K562 (cell line): ENCODE results near the gene MCAT. TPM values are rescaled to one million over a fixed set of nuclear protein-coding genes. Genes with fewer than 3 reads are reported as not detected.

Experiments
- ATAC-seq: fragments of 200-7000 bp; cut with Tn5 transposase; 3 replicates; pipeline ENCODE4 v1.9.1; 2020; ENCODE audit warnings: moderate library complexity
- BruUV-seq: library from RNA; stranded (reverse); fragments of 400-500 nt; replicated peaks from 2 replicates; lab custom pipeline; 2021; lab: Mats Ljungman, UMichigan
- CTCF ChIA-PET: fragments of 300-600 bp; formaldehyde crosslinking; extraction: SDS; loops from one replicate; lab custom pipeline; 2021; ENCODE audit warnings: low intra/inter-chr PET ratio; lab: Yijun Ruan, JAX
- POLR2A ChIA-PET: fragments of 300-600, 350-650 bp; sonication (Branson Sonifier 250); formaldehyde crosslinking; extraction: SDS; loops from one replicate; lab custom pipeline; 2021; ENCODE audit warnings: antibody characterized with exemption, inconsistent platforms; lab: Yijun Ruan, JAX
- DNase-seq, 4 experiments: peaks; one replicate each; pipeline versions ENCODE4 v3.0.0 to v3.0.0-alpha.2; 2011 to 2018; ENCODE audit warnings: low spot score in 3 of 4, mixed read lengths in 3 of 4; ENCODE audit errors: extremely low read depth in 1 of 4
- FAIRE-seq: peaks from 2 replicates; lab custom pipeline; 2011; peaks lifted over from hg19 to GRCh38; lab: Jason Lieb, UNC
- H2AFZ ChIP-seq: 2 replicates; pipeline ENCODE4 v1.6.0; 2011; ENCODE audit warnings: low read depth, low read length, control low read depth, inconsistent platforms
- H3K27ac ChIP-seq: fragments of 200-600 bp; 3 replicates; pipeline ENCODE4 v1.8.0; 2011; ENCODE audit warnings: low read depth, mild to moderate bottlenecking, control low read depth, inconsistent platforms, low read length, moderate library complexity, mixed read lengths; ENCODE audit errors: extremely low read depth
- H3K27me3 ChIP-seq, 2 experiments: fragments of 300-600 bp in 1 of 2; 2 replicates in 1 of 2; 3 replicates in 1 of 2; pipeline versions ENCODE4 v1.6.0 to v1.8.0; 2011; ENCODE audit warnings: inconsistent platforms in 2 of 2, low read length in 2 of 2, mild to moderate bottlenecking in 1 of 2, mixed read lengths in 1 of 2, moderate library complexity in 1 of 2; ENCODE audit not compliant: control insufficient read depth in 2 of 2, insufficient read depth in 2 of 2
- H3K36me3 ChIP-seq: fragments of 300-600 bp; 3 replicates; pipeline ENCODE4 v1.8.0; 2011; ENCODE audit warnings: mild to moderate bottlenecking, low read length, inconsistent platforms; ENCODE audit not compliant: control insufficient read depth, insufficient read depth
- H3K4me1 ChIP-seq, 2 experiments: fragments of 200-600 bp in 1 of 2; replicated peaks in 1 of 2; 2 replicates in 1 of 2; 3 replicates in 1 of 2; pipeline versions ENCODE4 v1.5.1 to v1.8.0; 2011; ENCODE audit warnings: inconsistent platforms in 2 of 2, low read length in 2 of 2, mild to moderate bottlenecking in 1 of 2, mixed read lengths in 1 of 2, moderate library complexity in 1 of 2; ENCODE audit not compliant: control insufficient read depth in 2 of 2, insufficient read depth in 2 of 2
- H3K4me2 ChIP-seq: 2 replicates; pipeline ENCODE4 v1.6.1; 2011; ENCODE audit warnings: low read length, control low read depth, inconsistent platforms, mixed read lengths; ENCODE audit not compliant: insufficient read depth
- H3K4me3 ChIP-seq: fragments of 200-600 bp; sonication (generic), shearing (Covaris generic); 2 replicates; pipeline ENCODE4 v1.5.1; 2016; ENCODE audit warnings: control low read depth, inconsistent platforms
- H3K79me2 ChIP-seq: fragments of 200-600 bp; 3 replicates; pipeline ENCODE4 v1.8.0; 2011; ENCODE audit warnings: low read length, inconsistent platforms; ENCODE audit not compliant: control insufficient read depth, insufficient read depth
- H3K9ac ChIP-seq, 2 experiments: 2 replicates each; pipeline versions ENCODE4 v1.6.0 to v1.6.1; 2011; ENCODE audit warnings: low read depth in 2 of 2, low read length in 2 of 2, control low read depth in 1 of 2, inconsistent platforms in 1 of 2, mild to moderate bottlenecking in 1 of 2, mixed read lengths in 1 of 2; ENCODE audit not compliant: insufficient read depth in 1 of 2
- H3K9me1 ChIP-seq: one replicate; pipeline ENCODE4 v1.6.0; 2011; ENCODE audit warnings: inconsistent platforms, mild to moderate bottlenecking, low read length, moderate library complexity; ENCODE audit not compliant: control insufficient read depth, insufficient read depth
- H3K9me3 ChIP-seq: replicated peaks from 2 replicates; pipeline ENCODE4 v1.5.1; 2011; ENCODE audit warnings: low read depth, low read length, inconsistent platforms; ENCODE audit not compliant: control insufficient read depth, insufficient read depth
- H4K20me1 ChIP-seq: replicated peaks from 2 replicates; pipeline ENCODE4 v1.6.1; 2011; ENCODE audit warnings: low read length, inconsistent platforms, mixed read lengths; ENCODE audit not compliant: control insufficient read depth, insufficient read depth
- DPF2 ChIP-seq: fragments of 450-650 bp; IDR thresholded peaks from 2 replicates; pipeline ENCODE4 v1.6.1; 2016
- EHMT2 ChIP-seq: fragments of 450-650 bp; IDR thresholded peaks from 2 replicates; pipeline ENCODE4 v1.6.1; 2018; ENCODE audit warnings: antibody characterized with exemption
- HDAC1 ChIP-seq, 2 experiments: fragments of 450-650 bp; IDR thresholded peaks; 2 replicates each; pipeline ENCODE4 v1.6.1; 2016 to 2017; ENCODE audit warnings: inconsistent platforms in 1 of 2, mild to moderate bottlenecking in 1 of 2, moderate library complexity in 1 of 2
- JUND ChIP-seq, 2 experiments: IDR thresholded peaks; 2 replicates in 1 of 2; 3 replicates in 1 of 2; pipeline ENCODE4 v1.6.1; 2011; ENCODE audit warnings: borderline replicate concordance in 2 of 2, low read depth in 2 of 2, low read length in 2 of 2, improper control_type of control experiment in 1 of 2, missing biosample characterization in 1 of 2, missing genetic modification characterization in 1 of 2, missing genetic modification reagents in 1 of 2
- RBM34 ChIP-seq: fragments of 200-400 bp; formaldehyde crosslinking; IDR thresholded peaks from 2 replicates; pipeline ENCODE4 v1.6.1; 2018; ENCODE audit warnings: low read length, borderline replicate concordance; ENCODE audit not compliant: insufficient read depth
- SRSF1 ChIP-seq: fragments of 200-400 bp; formaldehyde crosslinking; IDR thresholded peaks from 2 replicates; pipeline ENCODE4 v1.6.1; 2017; ENCODE audit warnings: mild to moderate bottlenecking, low read depth, low read length, moderate library complexity
- ZBED1 ChIP-seq: IDR thresholded peaks from 2 replicates; pipeline ENCODE4 v1.6.1; 2014
- ZNF23 ChIP-seq: fragments of 250-450 bp; sonication (Bioruptor Pico); IDR thresholded peaks from 2 replicates; pipeline ENCODE4 v1.4.0; 2020; ENCODE audit warnings: mild to moderate bottlenecking
- WGBS: fragments of 100-300 bp; shearing (Covaris generic); methylation state at CpG from one replicate; pipeline ENCODE4 v1.1.6; 2016; ENCODE audit warnings: low coverage, mixed read lengths; ENCODE audit not compliant: insufficient coverage; ENCODE audit errors: missing lambda C conversion rate; 5-methylcytosine and 5-hydroxymethylcytosine counted together
- in situ Hi-C: fragments of 300-500 bp; cut with MboI; formaldehyde crosslinking; loops from 4 replicates; pipeline ENCODE4 v1.15.0; 2018; ENCODE audit warnings: inconsistent platforms, mixed read lengths
- intact Hi-C: fragments of 100-400 bp; cut with micrococcal nuclease; formaldehyde crosslinking; loops from 2 replicates; pipeline ENCODE4 v1.14.2; 2022
- polyA plus RNA-seq, 8 experiments: library from polyadenylated mRNA; depleted of rRNA in 4 of 8; stranded (reverse) in 5 of 8; unstranded in 3 of 8; fragments of >200 nt; fragmentation: Nextera tagmentation in 2 of 8; fragmentation: Illumina TruSeq in 1 of 8; extraction: Ambion mirVana in 2 of 8; extraction: Trizol in 1 of 8; gene quantifications; 2 replicates each; pipeline versions ENCODE4 v1.2.1 to v1.2.3, GENCODE V29; 2011 to 2014; ENCODE audit warnings: inconsistent platforms in 1 of 8, missing spikeins in 1 of 8
- total RNA-seq, 7 experiments: library from RNA; depleted of rRNA in 6 of 7; stranded (reverse); fragments of >200 nt in 6 of 7; fragmentation: Illumina TruSeq in 2 of 7; extraction: Trizol in 2 of 7; gene quantifications; 2 replicates each; pipeline versions ENCODE4 v1.2.1 to v1.2.3, GENCODE V29; 2011 to 2021; ENCODE audit warnings: low replicate concordance in 1 of 7

The MCAT gene
- total and polyA plus RNA-seq, 9 of the 15 experiments (the other 6 are each of a cell fraction or from before 2014, with no cell fraction given): 3.3 to 27.8 (median 13.9) TPM

DNA sequence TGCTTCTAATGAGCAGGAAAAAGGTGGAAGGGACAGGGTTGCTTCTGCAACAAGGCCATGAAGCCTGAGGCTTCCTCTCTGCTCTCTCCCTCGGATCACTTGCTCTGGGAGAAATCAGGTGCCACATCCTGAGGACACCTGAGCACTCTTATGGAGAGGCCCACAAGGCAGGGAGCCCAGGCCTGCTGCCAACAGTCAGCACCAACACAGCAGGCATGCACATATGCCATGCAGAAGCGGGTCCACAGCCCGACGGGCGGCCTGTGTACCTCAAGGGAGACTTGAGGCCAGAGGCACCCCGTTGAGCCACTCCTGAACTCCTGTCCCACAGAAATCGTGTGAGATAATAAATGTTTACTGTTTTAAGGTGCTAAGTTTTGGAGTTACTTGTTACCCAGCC is 34.3 kb upstream of the MCAT start:
- H2AFZ ChIP-seq: no peak overlapping the region
- DNase-seq: no peak
- no peak for ATAC-seq
- H3K79me2 ChIP-seq: peaks cover 20% of the 10 kb centered on the region
- WGBS: 94% methylated on average over 7 of the region's 7 CpGs
- no peaks in the 10 kb centered on the region for H3K9me1 ChIP-seq
- H3K27ac ChIP-seq: no peak overlapping the region
- POLR2A ChIA-PET: interaction anchor here (1.3 kb wide), 1 partner anchor 8 kb away, joined by 4 read pairs; no protein-coding TSS in a partner anchor
- CTCF ChIA-PET: no interaction called here
- H3K4me2 ChIP-seq: no peak overlapping the region
- no peak overlapping the region for H3K4me3 ChIP-seq
- 0 out of 2 replicates have a peak, but pooled peaks cover 2% of the 10 kb centered on the region for H3K9me3 ChIP-seq
- FAIRE-seq: no peak
- H3K9ac ChIP-seq: no peak overlapping the region
- BruUV-seq: no TSS peak
- TF ChIP-seq RBM34 (no peak), EHMT2 (no peak), DPF2 (no peak), ZNF23 (CRISPR knock-in tag) (no peak), HDAC1 (IDR thresholded peaks at IDR 0.05) (no peak), ZBED1 (no peak), SRSF1 (no peak), JUND (IDR thresholded peaks at IDR 0.05; ENCODE audit: borderline replicate concordance, low read depth, low read length) (no peak), JUND (tag; IDR thresholded peaks at IDR 0.05; ENCODE audit: borderline replicate concordance, low read depth, low read length) (no peak)
- intact Hi-C loops (no loop called here), in situ Hi-C loops (no loop called here)
- H4K20me1 ChIP-seq: no peaks in the 10 kb centered on the region
- peaks cover 86% of the 10 kb centered on the region for H3K36me3 ChIP-seq
- H3K4me1 ChIP-seq: peaks cover 1 to 26% of the 10 kb centered on the region in 2 experiments; a peak in 4 of 5 replicates
- H3K27me3 ChIP-seq: no peaks in the 10 kb centered on the region
